GM18907 (cell line): Measurements from ENCODE around the gene ZNF736.
"Not testable (repeated sequence)": the region's sequence is repeated elsewhere in the genome, so short reads cannot be mapped to it uniquely, and the experiment has no call there.

Experiments used
- ATAC-seq: cut with Tn5 transposase; IDR thresholded peaks from one replicate; pipeline ENCODE4 v1.9.1; 2021; ENCODE audit warnings: mild to moderate bottlenecking, moderate library complexity; ENCODE audit not compliant: unreplicated experiment

ZNF736 gene

DNA sequence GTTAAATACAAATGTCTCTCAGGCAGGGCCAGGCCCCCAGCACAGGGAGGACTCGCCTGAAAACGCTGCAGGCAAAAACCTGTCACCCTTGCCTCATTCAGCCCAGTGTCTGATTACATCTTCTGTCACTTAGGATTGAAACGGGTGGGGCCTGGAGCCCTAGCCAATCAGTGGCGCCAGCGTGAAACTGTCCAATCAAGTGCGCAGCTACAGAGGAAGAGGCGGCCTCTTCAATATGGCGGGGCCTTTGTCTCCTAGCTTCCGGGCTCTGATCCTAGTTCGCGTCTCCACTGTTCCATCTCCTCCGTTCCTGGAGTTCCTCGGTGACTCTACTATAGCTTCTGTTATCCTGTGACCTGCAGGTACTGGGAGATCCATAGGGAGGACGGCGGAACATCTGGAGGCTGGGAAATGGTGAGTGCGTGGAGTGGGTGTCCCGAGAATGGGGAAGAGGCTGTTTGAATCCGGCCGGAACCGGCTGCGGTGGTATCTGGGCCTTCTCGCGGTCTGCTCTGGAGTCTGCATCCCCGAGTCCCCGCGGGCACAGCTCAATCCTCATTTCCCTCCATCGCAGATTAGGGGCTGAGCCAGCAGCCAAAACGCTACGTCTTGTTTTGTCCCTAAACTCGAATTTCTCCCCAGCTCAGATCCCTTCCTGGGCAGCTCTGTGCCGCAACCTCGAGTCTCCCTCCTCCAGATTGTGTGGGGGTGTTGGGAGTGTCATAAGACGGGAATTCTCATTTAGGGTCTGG lies at the start of gene ZNF736:
Gene ZNF736 (plus strand): TSS at position 222 of the 752 bp plus-strand sequence. CDS start 190 bp downstream, at position 412.
- peak; percentile 100 for ATAC-seq

GRCh38 chr7:64266341-64266919 lies 47.3 kb upstream of the ZNF736 start:
- no peak for ATAC-seq

DNA sequence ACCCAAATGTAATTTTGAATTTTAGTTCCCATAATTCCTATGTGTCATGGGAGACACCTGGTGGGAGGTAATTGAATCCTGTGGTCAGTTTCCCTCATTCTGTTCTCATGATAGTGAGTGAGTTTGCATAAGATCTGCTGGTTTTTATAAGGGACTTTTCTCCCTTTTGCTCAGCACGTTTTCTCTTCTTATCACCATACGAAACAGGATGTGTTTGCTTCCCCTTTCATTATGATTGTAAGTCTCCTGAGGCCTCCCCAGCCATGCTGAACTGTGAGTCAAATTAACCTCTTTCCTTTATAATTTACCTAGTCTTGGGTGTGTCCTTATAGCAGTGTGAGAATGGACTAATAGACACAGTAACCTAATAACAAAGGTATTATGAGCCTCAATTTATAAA lies 36.1 kb upstream of the ZNF736 start:
- ATAC-seq: no peak

DNA sequence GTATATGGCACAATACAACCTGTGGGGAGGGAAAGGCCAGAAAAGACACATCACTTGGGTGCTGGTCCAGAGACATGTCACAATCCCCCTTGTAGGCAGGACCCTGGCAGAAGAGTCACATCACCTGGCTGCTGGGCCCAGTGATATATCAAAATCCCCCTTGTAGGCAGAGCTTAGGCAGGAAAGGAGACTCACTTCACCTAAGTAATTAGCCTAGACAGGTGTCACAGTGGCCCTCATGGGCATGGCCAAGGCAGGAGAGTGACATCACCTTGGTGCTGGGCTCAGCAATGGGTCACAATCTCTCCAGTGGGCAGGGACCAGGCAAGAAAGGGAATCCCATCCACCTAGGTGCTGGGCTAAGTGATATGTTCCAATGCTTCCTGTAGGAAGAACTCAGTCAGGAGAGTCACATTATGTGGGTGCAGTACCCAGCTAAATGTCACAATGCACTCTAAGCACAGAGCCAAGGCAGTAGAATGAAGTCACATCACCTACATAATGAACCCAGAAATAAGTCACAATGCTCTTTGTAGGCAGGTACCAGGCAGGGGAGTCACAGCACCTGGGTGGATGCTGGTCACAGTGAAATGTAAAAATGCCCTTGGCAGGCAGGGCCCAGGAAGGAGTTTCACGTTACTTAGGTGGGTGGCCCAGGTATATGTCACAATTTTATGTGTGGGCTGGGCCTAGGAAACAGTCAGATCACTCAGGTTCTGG lies 18.9 kb upstream of the ZNF736 start:
- ATAC-seq: no peak

- not testable (repeated sequence) for ATAC-seq
Measured at GRCh38 chr7:64297418-64297817, 16.3 kb upstream of the ZNF736 start.

DNA sequence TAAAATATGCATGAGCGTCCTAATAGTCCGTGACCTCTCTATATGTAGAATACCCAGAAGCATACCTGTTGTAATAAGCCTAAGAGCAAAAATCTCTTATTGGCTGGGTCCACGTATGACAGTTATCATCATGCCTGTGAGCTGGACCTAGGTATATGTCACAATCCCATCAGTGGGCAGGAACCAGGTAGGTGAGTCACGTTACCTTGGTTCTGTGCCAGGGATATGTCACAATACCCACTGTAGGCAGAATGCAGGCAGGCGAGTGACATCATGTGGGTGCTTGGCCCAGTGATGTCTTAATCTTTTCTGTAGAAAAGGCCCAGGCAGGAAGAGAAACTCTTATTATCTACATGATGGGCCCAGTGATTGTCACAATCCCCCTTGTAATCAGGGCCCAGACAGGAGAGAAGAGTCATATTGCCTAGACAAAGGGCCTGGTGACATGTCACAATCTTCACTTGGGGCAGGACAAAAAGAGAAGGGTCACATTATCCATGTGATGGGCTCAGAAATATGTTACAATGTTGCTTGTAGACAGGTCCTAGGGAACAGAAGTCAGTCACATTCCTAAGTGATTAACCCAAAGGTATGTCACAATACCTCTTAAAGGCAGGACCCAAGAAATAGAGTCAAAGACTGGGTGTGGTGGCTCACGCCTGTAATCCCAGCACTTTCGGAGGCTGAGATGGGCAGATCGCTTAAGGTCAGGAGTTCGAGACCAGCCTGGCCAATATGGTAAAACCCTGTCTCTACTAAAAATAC lies 12.9 kb upstream of the ZNF736 start:
- ATAC-seq: no peak

DNA sequence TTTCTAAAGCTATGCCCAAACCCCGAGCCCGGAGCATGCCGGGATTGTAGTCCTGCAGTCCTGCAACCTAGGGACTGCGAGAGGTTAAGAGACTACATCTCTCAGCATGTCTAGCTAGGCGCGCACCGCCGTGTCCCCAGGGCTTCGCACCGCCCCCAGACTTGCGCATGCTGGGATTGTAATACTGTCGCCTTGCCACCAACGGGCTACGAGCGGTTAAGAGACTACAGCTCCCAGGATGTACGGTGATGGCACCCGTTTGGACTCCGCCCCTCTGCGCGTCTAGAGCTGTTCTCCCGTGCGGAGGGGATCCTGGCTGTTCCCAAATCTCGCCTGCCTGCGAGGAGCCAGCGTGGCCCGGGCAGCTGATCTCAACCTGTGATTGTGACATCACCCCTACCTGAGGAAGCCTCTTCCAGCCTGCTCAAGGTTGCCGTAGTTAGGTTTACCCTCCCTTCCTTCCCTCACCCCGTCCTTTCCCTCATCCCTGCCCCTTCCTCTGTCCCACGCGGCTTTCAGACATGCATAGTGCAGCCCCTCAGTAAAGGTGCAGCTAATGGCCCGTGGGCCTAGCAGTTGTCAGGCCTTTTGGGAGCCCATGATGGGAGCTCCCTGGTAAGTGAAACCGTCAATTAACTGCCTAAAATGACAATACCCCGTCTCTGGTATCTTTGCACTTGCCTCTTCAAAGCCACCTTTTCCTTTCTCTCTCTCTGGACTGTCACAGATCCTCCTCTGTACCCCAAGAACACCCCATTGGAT lies 6.3 kb upstream of the ZNF736 start:
- ATAC-seq: peak; percentile 99

DNA sequence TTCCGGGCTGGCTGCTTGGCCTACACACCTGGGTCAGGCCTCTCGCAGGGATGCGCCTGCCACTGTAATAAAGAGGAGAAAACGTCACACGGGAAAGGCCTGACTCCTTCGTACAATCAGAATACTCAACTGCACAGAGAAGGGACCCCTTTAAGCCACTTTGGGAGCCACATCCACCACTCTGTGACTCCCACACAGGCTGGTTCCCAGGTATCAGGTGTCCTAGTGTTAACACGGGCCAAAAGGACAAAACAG lies 5.8 kb upstream of the ZNF736 start:
- no peak for ATAC-seq

DNA sequence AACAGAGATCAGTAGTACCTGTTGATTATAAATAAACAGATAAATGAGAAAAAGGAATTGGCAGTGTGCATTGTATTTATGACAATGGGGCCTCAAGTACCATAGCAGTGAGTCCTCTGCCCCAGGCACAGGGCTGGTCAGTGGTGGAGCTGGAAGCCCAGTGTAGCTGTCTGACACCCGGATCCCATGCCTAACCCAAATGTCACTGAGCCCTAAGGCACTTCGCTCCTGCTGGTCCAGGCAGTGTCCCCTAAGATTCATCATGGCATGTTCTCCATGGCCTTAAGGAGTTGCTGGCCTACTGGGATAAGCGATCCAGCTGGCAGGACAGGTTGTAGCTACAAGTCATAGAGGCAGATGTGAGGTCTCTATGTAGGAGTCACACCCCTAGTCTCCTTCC lies 3.3 kb upstream of the ZNF736 start:
- no peak for ATAC-seq

DNA sequence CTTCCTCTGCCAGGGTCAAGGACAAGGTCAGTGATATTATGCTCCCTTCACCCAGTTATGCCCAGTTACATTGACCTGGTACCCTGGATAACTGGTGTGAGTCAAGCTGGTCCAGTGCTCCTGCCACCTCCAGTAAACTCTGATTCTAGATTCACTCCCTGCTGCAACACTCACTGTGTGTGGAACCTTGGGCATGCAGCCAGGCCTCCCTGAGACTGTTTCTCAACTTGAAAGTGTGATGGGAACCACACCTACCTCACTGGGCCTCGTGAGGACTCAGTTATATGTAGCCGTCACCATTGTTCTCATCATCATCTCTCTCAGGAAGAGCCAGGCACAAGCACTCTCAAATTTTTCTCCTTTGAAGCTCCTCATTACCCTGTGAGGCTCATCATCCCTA lies 935 bp upstream of the ZNF736 start:
- ATAC-seq: no peak

DNA sequence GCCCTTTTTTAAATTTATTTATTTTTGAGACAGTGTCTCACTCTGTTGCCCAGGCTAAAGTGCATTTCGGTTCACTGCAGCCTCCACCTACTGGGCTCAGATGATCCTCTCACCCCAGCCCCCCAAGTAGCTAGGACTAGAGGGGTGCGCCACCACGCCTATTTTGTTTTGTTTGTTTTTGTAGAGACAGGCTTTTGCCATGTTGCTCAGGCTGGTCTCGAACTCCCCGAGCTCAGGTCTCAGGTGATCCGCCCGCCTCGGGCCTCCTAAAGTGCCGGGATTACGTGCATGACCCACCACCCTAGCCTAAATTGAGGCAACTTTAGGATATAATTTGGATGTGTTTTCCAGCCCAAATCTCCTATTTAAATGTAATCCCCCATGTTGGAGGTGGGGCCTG lies 805 bp downstream of the ZNF736 start:
- ATAC-seq: no peak

DNA sequence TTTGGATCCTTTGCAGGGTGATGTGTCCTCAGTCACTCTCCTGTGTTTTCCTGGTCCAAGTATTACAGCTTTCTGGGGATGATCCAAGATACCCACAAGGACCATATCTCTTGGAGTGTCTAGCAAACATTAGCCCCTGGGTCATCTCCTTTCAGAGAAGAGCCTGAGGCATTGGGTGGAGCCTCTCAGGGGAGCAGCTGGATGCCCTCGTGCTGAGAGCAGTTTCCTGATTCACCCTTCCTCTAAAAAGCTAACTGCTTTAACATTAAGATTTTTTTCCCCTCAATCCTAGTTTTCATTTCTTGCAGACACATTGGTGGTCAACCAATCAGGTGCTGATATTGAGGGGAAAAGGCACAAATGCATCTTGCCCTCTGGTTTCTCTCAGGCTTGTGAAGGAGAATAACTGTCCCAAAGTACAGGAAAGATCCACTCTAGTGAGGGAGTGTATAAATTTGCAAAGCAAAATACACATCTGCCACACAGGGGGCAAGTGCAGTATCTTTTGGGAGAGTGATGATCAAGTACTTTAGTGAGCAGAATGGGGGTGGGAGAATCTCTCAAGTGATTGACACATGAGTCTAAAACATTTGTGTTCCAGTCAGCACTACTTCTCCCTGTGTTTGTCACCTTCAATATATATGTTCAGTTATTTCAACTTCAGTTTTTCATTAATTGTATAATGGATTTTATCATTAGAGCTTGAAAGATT lies 2.4 kb downstream of the ZNF736 start:
- not testable (repeated sequence) for ATAC-seq

- ATAC-seq: peak; percentile 54
Measured at GRCh38 chr7:64320547-64321513, 7.1 kb downstream of the ZNF736 start.

- ATAC-seq: not testable (repeated sequence)
Measured at GRCh38 chr7:64324166-64324565, 10.4 kb downstream of the ZNF736 start.

GRCh38 chr7:64348713-64349210 lies 35.0 kb downstream of the ZNF736 start:
- ATAC-seq: not testable (repeated sequence)

DNA sequence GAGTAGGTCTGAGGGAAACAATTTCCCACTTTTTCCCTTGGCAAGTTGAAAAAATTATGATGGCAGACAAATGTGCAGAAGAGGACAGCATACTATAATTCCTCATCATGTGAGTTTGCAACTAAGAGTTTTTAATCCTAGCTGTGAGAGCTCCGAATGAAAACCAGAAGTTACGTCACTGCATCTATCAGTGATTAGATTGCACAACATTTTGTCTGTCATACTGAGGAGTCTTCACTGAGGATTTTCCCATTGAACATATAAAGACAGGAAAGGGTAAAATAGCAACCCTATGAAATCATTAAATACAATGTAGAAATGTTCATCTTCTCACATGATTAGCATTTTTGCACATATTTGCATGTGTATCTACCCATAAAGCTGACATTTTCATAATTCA lies 45.8 kb downstream of the ZNF736 start:
- ATAC-seq: no peak

GRCh38 chr7:64371116-64371515 lies 57.4 kb downstream of the ZNF736 start:
- ATAC-seq: no peak

DNA sequence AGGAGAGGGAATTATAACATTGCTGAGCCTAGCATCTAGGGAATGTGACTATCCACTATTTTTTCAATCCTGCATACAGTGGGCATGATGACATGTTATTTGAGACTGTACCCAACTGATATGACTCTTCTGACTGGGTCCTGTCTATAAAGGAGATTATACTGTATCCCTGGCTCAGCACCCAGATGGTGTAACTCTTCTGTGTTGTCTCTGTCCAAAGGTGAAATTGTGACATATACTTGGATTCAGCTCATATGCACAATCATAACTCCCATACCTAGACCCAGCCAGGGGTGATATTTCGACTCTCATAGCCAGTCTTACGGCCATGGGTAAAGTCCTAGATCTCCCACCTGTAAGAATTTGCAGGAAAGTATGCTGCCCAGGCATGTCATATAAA lies 59.3 kb downstream of the ZNF736 start:
- no peak for ATAC-seq

DNA sequence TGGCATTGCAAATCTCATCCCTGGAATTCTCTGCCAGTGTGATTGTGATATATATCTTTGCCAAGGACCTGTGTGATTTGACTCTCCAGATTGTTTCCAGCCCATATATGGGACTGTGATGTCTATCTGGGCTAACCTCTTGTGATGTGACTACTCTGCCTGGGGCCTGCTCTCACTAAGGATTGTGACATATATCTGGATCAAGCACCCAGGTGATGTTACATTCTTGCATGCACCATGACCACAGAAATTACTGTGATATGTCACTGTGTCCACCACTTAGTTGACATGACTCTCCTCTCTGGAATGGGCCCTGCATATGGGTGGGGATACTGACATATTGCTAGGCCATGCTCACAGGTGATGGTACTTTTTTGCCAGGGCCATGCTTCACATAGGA lies 86.6 kb downstream of the ZNF736 start:
- no peak for ATAC-seq
